ENCODE measurements around the gene ABHD17C.
"Not testable (repeated sequence)": the region's sequence is repeated elsewhere in the genome, so short reads cannot be mapped to it uniquely, and the experiment has no call there.

ABHD17C gene

DNA sequence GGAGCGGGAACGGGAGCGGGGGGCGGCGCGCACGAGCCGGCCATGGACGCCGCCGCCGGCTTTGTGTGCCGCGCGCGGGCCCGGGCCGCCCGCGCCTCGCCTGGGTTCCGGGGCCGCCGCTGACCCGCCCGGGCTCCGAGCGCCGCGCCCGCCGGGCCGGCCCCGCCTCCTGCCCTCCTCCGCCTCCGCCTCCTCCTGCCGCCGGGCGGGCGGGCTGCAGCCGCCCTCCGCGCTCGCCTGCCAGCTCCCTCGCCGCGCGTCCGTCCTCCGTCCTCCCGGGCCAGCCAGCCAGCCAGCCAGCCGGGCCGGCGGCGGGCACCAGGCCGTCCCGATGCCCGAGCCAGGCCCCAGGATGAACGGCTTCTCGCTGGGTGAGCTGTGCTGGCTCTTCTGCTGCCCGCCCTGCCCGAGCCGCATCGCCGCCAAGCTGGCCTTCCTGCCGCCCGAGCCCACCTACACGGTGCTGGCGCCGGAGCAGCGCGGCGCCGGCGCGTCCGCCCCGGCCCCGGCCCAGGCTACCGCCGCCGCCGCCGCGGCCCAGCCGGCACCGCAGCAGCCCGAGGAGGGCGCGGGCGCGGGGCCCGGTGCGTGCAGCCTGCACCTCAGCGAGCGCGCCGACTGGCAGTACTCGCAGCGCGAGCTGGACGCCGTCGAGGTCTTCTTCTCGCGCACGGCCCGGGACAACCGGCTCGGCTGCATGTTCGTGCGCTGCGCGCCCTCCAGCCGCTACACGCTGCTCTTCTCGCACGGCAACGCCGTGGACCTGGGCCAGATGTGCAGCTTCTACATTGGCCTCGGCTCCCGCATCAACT is at the start of gene ABHD17C:
ABHD17C (plus strand) TSS at position 212 of the 812 bp plus-strand sequence; CDS start at position 332, 120 bp downstream.
- peak in 1 of 2 donors; percentile 49 for DNase-seq (ENCODE audit: low read depth in 2 of 2)

DNA sequence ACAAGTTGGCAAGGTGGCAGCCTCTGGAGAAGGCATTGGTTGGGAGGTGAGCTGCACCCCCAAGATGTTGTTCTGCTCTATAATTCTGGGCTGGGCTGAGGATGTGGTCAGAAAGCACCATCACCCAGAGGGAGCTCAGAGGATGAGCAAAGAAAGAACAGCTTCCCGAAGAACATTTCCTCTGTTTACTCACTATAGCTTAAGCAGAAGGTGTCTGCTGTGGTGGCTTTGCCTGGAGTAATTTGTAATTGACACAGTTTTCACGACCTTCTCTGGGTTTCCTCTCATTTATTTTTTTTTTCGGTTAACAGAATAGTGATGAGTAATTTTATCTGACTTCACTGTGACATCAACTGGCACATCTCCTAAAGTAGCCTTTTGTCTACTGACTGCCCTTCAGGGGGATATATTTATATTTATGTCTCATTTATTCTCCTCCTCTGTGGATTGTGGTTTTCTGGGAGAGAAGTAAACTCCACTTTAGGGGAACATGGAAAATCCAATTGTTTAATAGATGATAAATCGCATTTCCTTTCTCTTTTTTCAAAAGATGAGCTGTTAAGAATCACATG is 49.5 kb upstream of the ABHD17C start:
- DNase-seq (ENCODE audit: low read depth in 2 of 2) = no peak

DNA sequence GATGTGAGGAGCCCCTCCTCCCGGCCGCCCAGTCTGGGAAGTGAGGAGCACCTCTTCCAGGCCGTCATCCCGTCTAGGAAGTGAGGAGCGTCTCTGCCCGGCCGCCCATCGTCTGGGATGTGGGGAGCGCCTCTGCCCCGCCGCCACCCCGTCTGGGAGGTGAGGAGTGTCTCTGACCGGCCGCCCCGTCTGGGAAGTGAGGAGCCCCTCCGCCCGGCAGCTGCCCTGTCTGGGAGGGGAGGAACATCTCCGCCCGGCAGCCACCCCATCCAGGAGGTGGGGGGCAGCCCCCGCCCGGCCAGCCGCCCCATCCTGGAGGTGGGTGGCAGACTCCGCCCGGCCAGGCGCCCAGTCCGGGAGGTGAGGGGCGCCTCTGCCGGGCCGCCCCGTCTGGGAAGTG is 47.7 kb upstream of the ABHD17C start:
- not testable (repeated sequence) for DNase-seq (ENCODE audit: low read depth in 2 of 2)

DNA sequence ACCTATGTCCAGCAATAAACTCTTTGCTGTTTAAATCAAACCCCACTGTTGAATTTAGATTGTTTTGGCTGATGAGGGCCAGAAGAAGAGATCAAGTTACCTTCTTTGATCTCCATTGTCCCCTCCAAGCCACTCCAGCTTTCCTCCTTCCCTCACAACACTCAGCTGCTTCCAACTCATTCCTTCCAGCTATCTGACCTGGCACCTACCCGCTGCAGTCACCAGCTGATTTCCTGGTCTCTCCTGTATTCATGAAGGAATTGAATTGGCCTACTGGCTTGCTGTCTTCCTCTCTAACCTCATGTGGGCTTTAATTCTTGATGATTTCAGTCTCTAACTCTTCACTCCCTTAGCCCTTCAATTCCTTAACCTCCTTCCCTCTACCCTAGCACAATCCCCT is 40.8 kb upstream of the ABHD17C start:
- no peak for DNase-seq (ENCODE audit: low read depth in 2 of 2)

DNA sequence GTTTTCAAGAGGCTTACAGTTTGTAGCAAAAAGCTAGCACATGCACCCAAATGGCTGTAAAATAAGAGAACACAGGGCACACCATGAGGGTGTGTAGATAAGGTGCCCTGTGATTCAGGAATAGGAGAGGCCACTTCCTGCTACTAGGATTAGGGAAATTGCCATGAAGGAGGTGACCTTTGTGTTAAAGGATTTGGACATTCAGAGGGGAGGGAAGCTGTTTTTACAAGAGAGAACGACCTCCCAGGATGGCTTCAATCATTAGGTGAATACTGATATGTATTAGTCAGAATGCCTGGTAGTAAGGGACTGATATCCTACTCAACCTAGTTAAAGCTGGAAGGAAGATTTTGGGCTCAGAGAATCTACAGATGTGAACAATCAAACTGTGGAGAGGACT is 35.7 kb upstream of the ABHD17C start:
- DNase-seq (ENCODE audit: low read depth in 2 of 2) = no peak

DNA sequence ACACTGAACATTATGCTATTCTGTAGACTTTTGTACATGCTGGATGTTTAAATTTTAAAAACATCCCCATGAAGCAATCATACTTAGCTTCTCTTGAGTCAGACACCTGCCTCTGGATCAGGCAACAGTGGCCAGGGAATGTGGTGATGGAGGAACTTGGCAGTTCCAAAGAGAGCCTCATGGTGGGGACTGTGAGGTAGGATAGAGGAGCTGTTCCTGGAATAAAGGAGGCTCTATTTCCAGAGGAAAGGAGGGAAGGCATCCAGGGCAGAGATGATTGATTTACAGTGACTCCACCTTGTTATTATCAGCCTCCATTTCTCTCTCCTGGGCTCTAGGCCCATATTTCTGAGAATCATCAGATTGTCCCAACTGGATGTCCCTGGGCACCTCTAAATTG is 35.0 kb upstream of the ABHD17C start:
- no peak for DNase-seq (ENCODE audit: low read depth in 2 of 2)

DNA sequence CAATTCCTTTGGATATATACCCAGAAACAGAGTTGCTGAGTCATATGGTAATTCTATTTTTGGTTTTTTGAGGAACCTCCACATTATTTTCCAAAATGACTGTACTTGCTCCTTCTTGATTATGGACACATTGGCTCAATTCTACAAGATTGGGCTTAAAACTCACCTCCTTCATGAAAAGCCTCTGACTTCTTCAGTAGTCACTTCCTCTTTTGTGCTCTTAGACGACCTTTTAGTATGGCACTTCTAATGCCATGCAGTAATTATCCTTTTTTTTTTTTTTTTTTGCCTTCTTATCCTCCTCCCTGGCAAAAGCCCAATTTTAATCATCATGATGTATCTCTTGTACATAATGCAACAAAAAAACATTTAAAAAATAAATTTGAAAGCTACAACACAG is 33.0 kb upstream of the ABHD17C start:
- DNase-seq (ENCODE audit: low read depth in 2 of 2) = no peak

DNA sequence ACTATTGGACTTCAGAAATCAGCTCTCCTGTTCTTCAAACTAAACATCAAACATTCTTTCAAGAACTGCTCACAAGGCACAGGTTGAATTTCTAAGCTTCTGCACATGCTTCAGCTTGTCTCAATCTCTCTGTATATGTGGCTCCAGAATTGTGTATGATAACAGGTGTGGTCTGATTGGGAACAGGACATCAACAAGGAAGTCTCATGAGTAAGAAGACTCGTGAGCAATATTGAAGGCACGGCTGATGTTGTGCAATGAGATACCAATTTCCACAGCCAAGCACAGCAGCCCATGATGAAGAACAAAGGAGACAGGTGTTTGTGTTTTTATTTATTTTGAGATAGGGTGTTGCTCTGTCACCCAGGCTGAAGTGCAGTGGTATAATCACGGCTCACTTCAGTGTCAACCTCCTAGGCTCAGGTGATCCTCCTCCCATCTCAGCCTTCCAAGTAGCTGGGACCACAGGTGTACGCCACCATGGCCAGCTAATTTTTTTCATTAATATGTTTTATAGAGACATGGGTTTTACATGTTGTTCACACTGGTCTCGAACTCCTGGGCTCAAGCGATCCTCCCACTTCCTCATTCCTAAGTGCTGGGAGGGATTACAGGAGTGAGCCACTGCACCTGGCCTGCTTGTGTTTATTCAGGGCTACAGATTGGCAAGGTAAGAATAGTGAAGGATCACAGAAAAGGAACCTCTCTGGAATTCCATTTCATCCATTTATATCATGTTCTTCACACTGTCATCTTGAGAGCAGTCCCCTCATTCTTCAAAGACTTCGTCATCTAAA is 32.2 kb upstream of the ABHD17C start:
- no peak for DNase-seq (ENCODE audit: low read depth in 2 of 2)

DNA sequence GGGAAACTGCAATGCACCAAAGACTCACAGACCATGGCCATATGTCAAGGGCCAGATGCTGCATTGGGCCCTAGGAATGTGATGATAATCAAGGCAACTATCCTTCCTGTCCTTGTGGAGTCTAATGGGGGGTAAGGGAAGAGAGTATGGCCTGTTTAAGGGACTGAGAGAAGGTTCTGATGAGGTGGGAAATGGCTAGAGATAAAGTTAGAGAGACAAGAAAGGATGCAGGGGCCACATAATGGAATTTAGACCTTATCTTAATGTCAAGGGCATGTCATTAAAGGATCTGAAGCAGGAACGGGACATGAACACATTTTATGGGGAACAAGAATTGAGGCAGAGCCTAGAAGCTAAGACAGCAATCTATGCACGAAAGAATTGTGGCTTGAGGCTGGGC is 30.0 kb upstream of the ABHD17C start:
- DNase-seq (ENCODE audit: low read depth in 2 of 2) = no peak

DNA sequence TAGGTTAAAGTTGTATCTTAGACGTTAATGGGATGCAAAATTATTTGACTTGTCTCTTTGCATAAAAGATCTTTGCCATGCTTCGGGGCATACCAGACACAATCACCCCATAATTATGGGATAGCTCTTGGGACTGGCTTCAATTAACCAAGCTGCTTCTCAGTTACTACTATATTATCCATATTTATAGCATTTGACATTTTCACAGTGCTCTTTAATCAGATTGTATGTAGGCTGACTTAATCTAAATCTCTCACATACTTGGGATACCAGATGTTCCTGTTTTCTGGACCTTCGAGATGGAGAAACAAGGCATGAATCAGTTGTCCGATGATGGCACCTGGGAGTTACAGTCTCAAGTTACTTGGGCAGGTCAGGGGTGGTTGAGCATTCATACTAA is 27.2 kb upstream of the ABHD17C start:
- DNase-seq (ENCODE audit: low read depth in 2 of 2) = no peak

DNA sequence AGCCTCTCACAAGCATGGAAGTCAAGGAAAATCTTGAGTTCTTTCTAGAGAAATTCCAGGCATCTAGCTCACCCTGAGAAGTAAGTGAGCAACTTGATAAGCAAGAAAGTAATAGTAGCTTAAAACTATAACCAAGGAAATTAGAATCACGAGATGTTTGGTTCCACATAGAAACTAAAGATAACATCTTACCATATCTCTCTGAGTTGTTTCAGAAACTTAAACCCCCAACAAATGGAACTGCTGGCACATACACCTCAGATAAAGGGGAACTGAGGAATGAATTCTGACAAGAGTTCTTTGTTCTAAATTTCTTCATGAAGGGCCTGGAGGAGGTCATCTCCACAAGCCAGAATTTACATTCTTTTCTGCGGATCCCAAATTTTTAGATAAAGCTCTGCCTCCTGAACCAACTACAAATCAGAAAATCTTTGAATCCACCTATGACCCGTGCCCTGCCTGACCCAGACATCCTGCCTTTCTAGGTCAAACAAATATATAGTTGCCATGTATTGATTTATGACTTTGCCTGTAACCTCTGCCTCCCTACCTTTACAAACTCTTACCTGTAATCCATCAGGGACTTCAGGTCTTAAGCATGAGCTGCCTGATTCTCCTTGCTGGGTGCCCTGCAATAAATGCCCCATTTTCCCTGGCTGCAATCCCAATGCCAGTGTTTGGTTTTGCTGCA is 26.4 kb upstream of the ABHD17C start:
- no peak for DNase-seq (ENCODE audit: low read depth in 2 of 2)

DNA sequence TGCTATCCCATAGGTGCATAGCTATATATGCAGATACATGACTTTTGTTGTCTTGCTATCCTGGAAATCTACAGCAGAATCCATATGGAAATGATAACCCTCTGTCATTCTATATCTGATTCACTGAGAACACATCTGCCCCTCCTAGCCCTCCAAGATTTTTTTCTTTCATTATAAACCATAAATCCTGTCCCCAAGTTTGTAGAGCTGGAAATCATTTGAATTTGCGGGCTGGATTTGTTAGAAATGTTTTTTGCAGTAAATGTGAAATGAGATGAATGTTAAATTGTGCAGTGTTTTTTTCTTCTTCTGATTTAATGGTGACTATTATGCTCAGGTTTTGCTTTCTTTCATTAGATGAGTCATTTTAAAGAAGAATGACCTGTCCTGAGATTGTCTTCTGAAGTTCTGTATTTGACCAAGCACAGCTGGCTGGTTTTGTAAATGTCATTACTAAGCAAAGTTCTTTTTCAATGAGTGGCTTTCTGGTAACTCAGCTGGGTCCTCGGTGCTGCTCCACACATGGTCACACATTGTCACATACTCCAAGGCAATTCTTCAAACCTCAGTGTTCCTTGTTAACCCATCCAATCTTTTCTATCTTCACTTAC is 25.3 kb upstream of the ABHD17C start:
- no peak for DNase-seq (ENCODE audit: low read depth in 2 of 2)

DNA sequence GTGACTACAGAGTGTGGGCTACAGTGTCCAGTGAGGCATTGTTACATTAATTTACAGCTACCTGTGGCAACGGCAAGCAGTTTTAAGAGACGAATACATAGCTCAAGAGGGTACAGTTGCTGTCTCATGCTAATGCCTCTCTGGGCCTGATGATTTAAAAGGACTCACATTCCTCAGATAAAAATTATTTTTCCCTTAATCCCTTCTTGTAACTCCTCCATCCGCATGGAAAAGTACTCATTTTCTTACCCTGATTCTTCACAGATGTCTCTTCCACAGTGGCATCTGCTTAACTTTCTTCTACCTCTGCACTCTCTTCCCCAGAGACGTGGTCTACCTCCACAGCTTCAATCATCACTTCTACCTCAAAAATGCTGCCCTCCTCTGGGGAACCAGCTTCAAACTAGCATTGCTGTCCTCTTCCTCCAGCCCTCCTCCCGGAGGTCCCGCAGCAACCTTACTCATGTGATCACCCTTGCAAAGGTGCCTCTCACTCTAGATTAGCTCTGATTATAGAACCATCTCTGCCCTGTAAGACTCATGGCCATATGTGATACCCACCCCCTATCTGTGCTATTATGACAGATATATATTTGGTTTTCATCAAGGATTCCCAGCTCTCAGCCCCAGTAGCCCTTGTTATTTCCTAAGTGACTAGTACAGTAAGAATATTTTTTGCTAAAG is 21.4 kb upstream of the ABHD17C start:
- no peak for DNase-seq (ENCODE audit: low read depth in 2 of 2)

DNA sequence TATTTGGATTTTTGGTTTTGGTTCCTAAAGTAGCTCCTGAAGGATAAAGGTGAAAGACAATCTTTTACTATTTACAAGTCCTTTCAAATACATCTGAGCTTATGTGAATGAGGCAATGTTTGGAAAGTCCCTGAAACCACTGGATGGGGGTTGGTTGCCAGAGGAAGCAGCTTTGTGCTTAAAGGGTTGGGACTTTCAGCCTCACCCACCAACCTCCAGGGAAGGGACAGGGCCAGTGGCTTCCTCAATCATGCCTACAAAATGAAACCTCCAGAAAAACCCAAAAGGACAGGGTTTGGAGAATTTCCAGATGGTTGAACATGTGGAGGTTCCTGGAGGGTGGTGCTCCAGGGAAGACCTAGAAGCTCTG is 20.9 kb upstream of the ABHD17C start:
- DNase-seq (ENCODE audit: low read depth in 2 of 2) = no peak

DNA sequence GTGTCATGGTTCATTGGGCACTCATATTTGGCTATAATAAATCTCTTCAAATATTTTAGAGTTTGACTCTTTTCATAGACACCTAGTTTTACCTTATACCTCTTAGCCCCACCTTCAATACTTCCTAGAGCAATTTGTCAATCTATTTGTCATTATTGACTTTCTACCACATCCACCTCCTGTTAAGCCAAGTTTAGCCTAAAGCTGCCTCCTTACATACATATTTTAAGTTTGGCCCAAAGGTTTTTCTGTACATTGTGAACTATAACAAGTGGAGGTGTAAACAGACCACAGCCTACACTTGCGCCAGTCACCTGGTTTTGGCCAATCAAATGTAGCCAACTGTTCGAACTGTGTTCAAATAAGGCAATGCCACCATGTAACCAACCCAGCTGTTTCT is 18.1 kb upstream of the ABHD17C start:
- no peak for DNase-seq (ENCODE audit: low read depth in 2 of 2)

DNA sequence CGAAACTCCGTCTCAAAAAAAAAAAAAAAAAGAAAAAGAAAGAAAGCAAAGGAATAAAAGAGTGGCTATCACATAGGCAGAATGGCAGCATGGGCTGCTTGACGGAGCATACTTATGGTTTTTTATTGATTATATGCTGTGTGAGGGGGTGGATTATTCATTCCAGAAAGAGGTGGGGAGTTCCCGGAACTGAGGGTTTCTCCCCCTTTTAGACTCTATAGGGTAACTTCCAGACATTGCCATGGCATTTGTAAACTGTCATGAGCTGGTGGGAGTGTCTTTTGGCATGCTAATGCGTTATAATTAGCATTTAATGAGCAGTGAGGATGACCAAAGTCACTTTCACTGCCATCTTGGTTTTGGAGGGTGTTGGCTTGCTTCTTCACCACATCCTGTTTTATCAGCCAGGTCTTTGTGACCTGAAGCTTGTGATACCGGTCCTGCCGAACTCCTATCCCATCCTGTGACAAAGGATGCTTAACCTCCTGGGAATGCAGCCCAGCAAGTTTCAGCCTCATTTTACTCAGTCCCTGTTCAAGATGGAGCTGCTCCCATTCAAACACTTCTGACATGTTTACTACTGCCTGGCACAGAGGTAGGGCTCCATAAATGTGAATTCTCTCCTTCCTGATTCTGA is 15.8 kb upstream of the ABHD17C start:
- DNase-seq (ENCODE audit: low read depth in 2 of 2) = no peak

DNA sequence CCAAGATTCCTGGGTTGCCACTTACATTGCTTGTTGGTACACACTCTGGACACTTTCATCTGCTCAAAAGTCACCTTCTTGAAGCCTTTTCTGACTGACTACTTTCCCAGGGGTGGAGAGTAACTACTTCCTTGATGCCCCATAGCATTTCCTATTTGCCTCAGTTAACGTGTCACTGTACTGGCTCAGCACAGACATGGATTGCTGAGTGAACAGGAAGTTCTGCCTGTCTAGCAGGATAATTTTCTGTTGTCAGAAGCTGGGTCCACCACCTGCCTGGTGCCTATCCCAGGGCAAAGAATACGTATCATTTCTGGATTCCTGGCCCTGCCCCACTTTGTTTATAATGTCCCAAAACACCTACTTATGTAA is 15.3 kb upstream of the ABHD17C start:
- DNase-seq (ENCODE audit: low read depth in 2 of 2) = no peak

DNA sequence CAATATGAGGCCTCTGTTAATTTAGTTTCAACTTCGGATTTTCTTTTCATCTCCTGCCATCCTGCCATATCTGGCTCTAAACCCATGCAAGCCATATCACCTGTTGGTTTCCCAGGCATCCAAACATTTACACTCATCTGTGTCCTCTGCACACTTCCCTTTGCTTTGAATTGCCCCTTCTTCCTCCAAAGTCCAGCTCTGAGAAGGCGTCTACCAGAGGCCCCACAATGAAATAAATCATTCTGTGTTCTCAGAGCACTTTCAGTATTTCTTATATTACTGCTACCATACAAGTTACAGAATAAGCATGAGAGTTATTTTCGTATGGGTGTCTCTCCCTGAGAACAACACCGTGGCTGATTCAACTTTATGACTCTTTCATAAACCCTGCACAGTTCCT is 12.9 kb upstream of the ABHD17C start:
- no peak for DNase-seq (ENCODE audit: low read depth in 2 of 2)

DNA sequence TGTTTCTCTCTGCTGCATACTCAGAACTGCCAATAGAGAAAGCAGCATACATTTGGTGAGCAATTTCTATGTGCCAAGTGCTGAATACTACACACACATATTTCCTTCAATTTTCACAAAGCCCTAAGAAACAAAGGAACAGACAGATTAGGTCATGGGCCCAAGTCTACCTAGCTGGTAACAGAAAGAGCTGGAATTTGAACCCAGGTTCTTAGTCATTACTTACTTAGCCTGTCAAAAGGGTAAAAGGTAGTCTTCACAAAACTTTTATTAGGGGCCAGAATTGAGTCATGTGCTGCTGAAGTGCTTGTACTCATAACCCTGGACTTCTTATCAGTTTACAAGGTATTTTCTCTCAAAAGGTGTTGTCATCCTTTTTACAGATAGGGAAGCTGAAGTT is 10.4 kb upstream of the ABHD17C start:
- DNase-seq (ENCODE audit: low read depth in 2 of 2) = no peak

DNA sequence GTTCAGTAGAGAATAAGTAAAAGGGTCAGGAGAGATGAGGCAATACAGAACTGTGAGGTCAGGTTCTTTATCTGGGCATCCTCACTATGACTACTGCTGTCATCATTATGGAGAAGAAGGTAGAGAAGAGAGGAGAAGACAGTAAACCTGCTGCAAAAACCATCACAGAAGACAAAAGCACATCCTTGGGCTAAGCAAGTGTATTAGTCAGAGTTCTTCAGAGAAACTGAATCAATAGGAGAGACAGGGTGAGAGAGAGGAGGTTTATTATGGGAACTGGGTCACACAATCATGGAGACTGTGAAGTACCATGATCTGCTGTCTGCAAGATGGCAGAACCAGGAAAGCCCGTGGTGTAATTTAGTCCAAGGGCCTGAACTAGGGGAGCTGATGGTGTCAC is 9.5 kb upstream of the ABHD17C start:
- no peak for DNase-seq (ENCODE audit: low read depth in 2 of 2)

DNA sequence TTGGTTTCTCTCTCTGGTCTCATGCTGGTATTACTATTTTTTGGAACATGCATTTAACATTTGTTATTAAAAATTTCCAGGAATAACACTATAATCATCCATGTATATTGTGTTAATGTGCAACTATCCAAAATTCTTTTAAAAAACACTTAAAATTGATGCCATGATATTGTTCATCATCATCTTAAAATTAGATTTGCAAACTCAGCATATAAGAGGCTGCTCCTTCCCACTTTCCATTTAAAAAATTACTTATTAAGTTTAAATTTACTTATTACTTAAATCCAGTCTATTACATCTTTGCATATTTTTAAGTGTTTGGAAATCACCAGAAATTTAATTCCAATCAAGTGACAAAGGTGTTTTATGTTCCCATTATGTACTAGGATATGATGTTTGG is 5.8 kb upstream of the ABHD17C start:
- DNase-seq (ENCODE audit: low read depth in 2 of 2) = no peak

Data from stimulated activated CD8-positive, alpha-beta memory T cell treated with anti-CD3 and anti-CD28 coated beads, Interleukin-7, amount 100 ng/mL, for 4 hours (primary cell).